GM12891 (cell line): Measurements from ENCODE around the gene PRR7.
"Not testable (repeated sequence)": the region's sequence is repeated elsewhere in the genome, so short reads cannot be mapped to it uniquely, and the experiment has no call there.

ENCODE experiments used
- DNase-seq: peaks from one replicate; pipeline ENCODE4 v3.0.0; 2011; ENCODE audit warnings: low spot score; ENCODE audit not compliant: insufficient read length
- FAIRE-seq: peaks from 2 replicates; lab custom pipeline; 2011; peaks lifted over from hg19 to GRCh38; lab: Jason Lieb, UNC
- PAX5 ChIP-seq: IDR thresholded peaks from 2 replicates; pipeline ENCODE4 v1.6.1; 2011; ENCODE audit warnings: low read length, moderate library complexity, mild to moderate bottlenecking; ENCODE audit not compliant: insufficient read depth, severe bottlenecking
- POLR2A ChIP-seq: IDR thresholded peaks from 2 replicates; pipeline ENCODE4 v1.6.1; 2011; ENCODE audit warnings: low read depth, low read length, control low read depth
- POLR2AphosphoS5 ChIP-seq: IDR thresholded peaks from 2 replicates; pipeline ENCODE4 v1.6.1; 2011; ENCODE audit warnings: low read depth, low read length, control low read depth
- POU2F2 ChIP-seq: IDR thresholded peaks from 2 replicates; pipeline ENCODE4 v1.6.1; 2011; ENCODE audit warnings: low read depth, mild to moderate bottlenecking, control low read depth, low read length, moderate library complexity
- SPI1 ChIP-seq: IDR thresholded peaks from 2 replicates; pipeline ENCODE4 v1.6.1; 2011; ENCODE audit warnings: low read depth, low read length, control low read depth
- TAF1 ChIP-seq: IDR thresholded peaks from 2 replicates; pipeline ENCODE4 v1.6.1; 2011; ENCODE audit warnings: low read depth, low read length, control low read depth

PRR7 gene

GRCh38 chr5:177483994-177484901 lies 37.6 kb downstream of the PRR7 start:
- DNase-seq (no peak), FAIRE-seq (no peak)
- TF ChIP-seq POLR2AphosphoS5 (peak; percentile 47; the same call in 1 of the 2 replicates), POU2F2 (no peak), TAF1 (no peak), POLR2A (no peak)

DNA sequence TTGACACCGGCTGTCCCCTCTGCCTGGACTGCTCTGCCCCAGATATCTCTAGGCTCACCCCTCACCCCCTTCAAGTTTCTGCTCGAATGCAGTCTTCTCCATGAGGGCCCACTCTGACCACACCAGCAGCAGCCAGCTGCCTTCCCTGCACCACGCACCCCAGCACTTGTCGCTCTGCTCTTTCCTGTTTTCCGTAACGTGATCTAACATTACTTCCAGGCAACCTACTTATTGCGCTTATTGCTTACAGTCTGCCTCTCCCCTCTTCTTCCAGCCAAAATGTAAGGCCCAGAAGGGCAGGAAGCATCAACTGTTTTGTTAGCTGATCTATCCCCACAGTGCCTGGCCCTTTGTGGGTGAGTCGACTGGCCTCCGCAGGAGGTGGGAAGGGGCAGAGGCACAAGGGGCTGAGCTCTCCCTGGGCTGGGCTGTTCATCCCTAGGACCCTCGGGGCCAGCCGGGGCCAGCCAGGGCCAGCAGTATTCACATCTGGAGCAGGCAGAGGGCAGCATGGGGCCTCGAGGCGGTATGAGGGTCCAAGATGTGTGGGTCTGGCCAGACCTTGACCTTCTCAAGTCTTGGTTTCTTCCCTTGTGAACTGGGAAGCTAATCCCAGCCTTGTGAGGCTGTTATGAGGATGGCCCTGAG lies 38.4 kb downstream of the PRR7 start:
- FAIRE-seq = peak; percentile 48
- 0 out of 2 replicates have a peak, but pooled peaks have one; percentile 5 for TF ChIP-seq POLR2AphosphoS5
- TF ChIP-seq POLR2A = no peak

GRCh38 chr5:177485753-177486152 lies 39.1 kb downstream of the PRR7 start:
- DNase-seq, FAIRE-seq: not testable (repeated sequence)

More for the DNA sequence above, 38.4 kb downstream of the PRR7 start:
- no peak for DNase-seq

GRCh38 chr5:177486256-177486655 lies 39.6 kb downstream of the PRR7 start:
- FAIRE-seq = no peak

DNA sequence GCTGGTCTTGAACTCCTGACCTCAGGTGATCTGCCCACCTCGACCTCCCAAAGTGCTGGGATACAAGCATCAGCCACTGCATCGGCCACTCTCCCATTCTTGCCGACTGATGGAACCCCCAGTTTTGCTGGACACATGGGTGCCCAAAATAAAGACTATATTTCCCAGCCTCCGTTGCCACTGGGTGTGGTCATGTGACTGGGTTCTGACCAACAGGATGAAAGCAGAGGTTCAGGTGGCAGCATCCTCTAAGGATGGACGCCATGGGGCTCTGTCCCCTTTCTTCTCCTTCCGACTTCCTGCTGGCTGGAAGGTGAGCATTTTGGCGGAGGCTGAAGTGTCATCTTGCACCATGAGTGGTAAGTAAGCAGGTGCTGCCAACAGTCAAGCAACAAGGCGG lies 40.5 kb downstream of the PRR7 start:
- TF ChIP-seq POLR2AphosphoS5 (no peak), PAX5 (no peak)
- FAIRE-seq (no peak), DNase-seq (no peak)

More at GRCh38 chr5:177486256-177486655, 39.6 kb downstream of the PRR7 start:
- DNase-seq = no peak
- TF ChIP-seq SPI1 (no peak), PAX5 (no peak), POLR2A (no peak; the same call in 1 of the 2 replicates), POLR2AphosphoS5 (no peak), TAF1 (no peak), POU2F2 (no peak)

- FAIRE-seq (no peak), DNase-seq (no peak)
- no peak for TF ChIP-seq POU2F2
- no peak for TF ChIP-seq SPI1
- no peak for TF ChIP-seq POLR2AphosphoS5
- no peak for TF ChIP-seq POLR2A
- TF ChIP-seq PAX5 = no peak
- TF ChIP-seq TAF1 = no peak
Measured at GRCh38 chr5:177487975-177488374, 41.4 kb downstream of the PRR7 start.

GRCh38 chr5:177489119-177489716 lies 42.6 kb downstream of the PRR7 start:
- FAIRE-seq (no peak), DNase-seq (no peak)
- TF ChIP-seq PAX5 (no peak), SPI1 (no peak), POLR2A (no peak), POLR2AphosphoS5 (no peak), POU2F2 (no peak), TAF1 (no peak)

- FAIRE-seq (no peak), DNase-seq (no peak)
- TF ChIP-seq PAX5 = no peak
- TF ChIP-seq POLR2A = no peak
- TF ChIP-seq POLR2AphosphoS5 = no peak
- no peak for TF ChIP-seq POU2F2
- TF ChIP-seq TAF1 = no peak
- TF ChIP-seq SPI1 = no peak
Measured at GRCh38 chr5:177490311-177490991, 43.8 kb downstream of the PRR7 start.

- FAIRE-seq (no peak), DNase-seq (no peak)
- TF ChIP-seq POU2F2 (no peak), POLR2A (no peak), PAX5 (no peak), POLR2AphosphoS5 (no peak), SPI1 (no peak), TAF1 (no peak)
Measured at GRCh38 chr5:177490992-177491391, 44.4 kb downstream of the PRR7 start.
